MM.1S (cell line): ENCODE data around the gene KRTAP5-3.

ENCODE experiments used
- EZH2 ChIP-seq: fragments of 300-600 bp; sonication (generic); optimal IDR thresholded peaks from 2 replicates; pipeline ENCODE3; 2017; ENCODE audit warnings: low read depth, mild to moderate bottlenecking, antibody characterized with exemption, low read length, mixed read lengths
- TF ChIP-seq, protein P1 (sequence below): fragments of 300-600 bp; sonication (generic); IDR thresholded peaks from 2 replicates; pipeline ENCODE4 v1.5.1; 2016; ENCODE audit warnings: antibody characterized with exemption, low read length, mixed read lengths

DNA sequence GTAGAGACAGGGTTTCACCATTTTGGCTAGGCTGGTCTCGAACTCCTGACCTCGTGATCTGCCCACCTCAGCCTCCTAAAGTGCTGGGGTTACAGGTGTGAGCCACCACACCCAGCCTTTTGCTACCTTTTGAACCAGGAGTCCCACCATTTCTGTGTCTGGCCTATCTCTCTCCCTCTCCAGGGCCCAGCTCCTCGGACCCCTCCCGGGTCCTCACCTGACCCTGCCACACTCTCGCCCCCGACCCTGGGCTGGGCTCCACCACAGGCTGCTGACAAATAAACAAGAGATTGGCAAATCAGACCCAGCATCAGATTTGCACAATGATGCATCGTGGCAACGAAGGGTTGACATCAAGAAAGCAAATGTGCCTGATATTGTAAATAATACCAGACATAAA is 30.1 kb upstream of the KRTAP5-3 start:
- TF ChIP-seq, protein P1, sequence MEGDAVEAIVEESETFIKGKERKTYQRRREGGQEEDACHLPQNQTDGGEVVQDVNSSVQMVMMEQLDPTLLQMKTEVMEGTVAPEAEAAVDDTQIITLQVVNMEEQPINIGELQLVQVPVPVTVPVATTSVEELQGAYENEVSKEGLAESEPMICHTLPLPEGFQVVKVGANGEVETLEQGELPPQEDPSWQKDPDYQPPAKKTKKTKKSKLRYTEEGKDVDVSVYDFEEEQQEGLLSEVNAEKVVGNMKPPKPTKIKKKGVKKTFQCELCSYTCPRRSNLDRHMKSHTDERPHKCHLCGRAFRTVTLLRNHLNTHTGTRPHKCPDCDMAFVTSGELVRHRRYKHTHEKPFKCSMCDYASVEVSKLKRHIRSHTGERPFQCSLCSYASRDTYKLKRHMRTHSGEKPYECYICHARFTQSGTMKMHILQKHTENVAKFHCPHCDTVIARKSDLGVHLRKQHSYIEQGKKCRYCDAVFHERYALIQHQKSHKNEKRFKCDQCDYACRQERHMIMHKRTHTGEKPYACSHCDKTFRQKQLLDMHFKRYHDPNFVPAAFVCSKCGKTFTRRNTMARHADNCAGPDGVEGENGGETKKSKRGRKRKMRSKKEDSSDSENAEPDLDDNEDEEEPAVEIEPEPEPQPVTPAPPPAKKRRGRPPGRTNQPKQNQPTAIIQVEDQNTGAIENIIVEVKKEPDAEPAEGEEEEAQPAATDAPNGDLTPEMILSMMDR, result no peak
- no peak for TF ChIP-seq EZH2
